DOHH2 (cell line): ENCODE measurements around the gene XIRP2.
"Not testable (repeated sequence)": the region's sequence is repeated elsewhere in the genome, so short reads cannot be mapped to it uniquely, and the experiment has no call there.

Source experiments
- CTCF ChIP-seq: fragments of 200-600 bp; sonication (generic); IDR thresholded peaks from one replicate; pipeline ENCODE4 v1.5.1; 2014; ENCODE audit warnings: antibody characterized with exemption, mild to moderate bottlenecking, low read depth, low read length; ENCODE audit not compliant: poor library complexity, severe bottlenecking
- EZH2phosphoT487 ChIP-seq: fragments of 200-600 bp; sonication (generic); IDR thresholded peaks from 2 replicates; pipeline ENCODE4 v1.6.1; 2017; ENCODE audit warnings: borderline replicate concordance, mild to moderate bottlenecking, antibody characterized with exemption, low read length, moderate library complexity, mixed read lengths

GRCh38 chr2:167098931-167099330 lies 210.7 kb downstream of the XIRP2 start:
- TF ChIP-seq CTCF, EZH2phosphoT487: not testable (repeated sequence)
